ENCODE data around the gene ATP10B.

- TF ChIP-seq CTCF (IDR thresholded peaks at IDR 0.05) (no peak), EZH2phosphoT487 (IDR thresholded peaks at IDR 0.05; ENCODE audit: borderline replicate concordance, low read depth) (no peak)
Measured at GRCh38 chr5:160869989-160870521, 18.0 kb upstream of the ATP10B start.

Data from SK-N-SH (cell line).